Stimulated activated CD4-positive, alpha-beta T cell treated with anti-CD3 and anti-CD28 coated beads, Interleukin-4, amount 100 ng/mL, for 24 hours (primary cell): Measurements from ENCODE around the gene IFT172.
A peak's percentile ranks its signal among the peaks of the same experiment; 100 is the strongest.

Experiments
- DNase-seq: peaks from one replicate; pipeline ENCODE4 v3.0.0-alpha.2; 2020

The IFT172 gene

DNA sequence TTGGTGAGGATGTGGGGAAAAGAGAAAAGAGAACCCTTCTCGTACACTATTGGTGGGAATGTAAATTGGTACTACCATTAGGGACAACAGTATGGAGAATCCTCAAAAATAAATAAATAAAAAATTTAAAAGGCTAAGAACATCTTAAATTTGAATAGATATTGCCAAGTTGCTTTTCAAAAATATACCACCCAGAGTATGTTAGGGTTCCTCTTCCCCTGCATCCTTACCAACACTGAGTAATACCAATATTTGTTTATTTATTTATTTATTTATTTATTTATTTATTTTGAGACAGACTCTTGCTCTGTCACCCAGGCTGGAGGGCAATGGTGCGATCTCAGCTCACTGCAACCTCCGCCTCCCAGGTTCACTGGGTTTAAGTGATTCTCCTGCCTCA, 66.6 kb downstream of the IFT172 start:
- DNase-seq, result no peak

DNA sequence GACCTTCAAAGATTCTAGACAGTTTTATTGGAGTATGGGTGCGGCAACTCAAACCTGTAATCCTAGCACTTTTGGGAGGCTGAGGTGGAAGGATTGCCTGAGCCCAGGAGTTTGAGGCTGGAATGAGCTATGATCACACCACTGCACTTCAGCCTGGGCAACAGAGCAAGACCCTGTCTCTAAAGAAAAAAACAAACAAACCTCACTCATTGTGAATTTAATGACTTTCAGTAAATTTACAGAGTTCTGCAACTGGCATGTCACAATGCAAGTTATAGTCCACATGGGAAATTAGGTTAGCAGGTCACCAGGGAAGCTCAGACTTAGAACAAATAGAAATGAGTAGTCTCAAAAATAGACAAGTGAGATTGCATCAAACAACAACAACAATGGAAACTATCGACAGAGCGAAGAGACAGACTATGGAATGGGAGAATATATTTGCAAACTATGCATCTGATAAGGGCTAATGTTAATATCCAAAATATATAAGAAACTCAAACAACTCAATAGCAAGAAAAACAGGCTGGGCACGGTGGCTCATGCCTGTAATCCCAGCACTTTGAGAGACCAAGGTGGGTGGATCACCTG, 67.8 kb downstream of the IFT172 start:
- DNase-seq, result no peak

DNA sequence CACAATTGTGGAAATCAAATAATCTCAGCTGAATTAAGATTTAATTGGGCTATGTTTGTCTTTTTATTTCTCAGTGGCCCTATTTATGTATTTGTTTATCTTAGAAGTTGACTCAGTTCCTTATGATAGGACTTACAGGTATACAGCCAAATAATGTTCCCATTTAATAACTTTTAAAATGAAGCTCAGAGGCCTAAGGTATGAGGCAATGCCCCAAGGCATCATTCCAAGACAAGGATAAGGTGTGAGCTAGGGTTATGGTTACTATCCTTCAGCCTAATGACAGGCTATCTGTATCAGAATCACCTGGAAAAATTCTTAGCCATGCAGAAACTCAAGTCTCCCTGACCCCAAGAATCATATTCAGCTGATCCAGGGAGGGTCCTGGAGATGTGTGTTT, 68.5 kb downstream of the IFT172 start:
- DNase-seq, result no peak

DNA sequence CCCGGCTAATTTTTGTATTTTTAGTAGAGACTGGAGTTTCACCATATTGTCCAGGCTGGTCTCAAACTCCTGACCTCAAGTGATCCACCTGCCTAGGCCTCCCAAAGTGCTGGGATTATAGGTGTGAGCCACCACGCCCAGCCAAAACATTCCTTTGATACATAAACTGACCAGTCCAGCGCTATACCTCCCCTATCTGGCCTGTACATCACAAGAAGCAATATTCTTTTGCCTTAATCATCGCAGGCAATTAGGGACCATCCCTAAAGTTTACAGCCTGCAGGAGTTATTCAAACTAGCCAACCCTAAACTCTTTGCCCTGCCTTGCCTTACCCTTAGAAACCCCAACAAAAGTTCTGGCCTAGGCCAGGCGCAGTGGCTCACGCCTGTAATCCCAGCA, 73.4 kb downstream of the IFT172 start:
- DNase-seq, result no peak

DNA sequence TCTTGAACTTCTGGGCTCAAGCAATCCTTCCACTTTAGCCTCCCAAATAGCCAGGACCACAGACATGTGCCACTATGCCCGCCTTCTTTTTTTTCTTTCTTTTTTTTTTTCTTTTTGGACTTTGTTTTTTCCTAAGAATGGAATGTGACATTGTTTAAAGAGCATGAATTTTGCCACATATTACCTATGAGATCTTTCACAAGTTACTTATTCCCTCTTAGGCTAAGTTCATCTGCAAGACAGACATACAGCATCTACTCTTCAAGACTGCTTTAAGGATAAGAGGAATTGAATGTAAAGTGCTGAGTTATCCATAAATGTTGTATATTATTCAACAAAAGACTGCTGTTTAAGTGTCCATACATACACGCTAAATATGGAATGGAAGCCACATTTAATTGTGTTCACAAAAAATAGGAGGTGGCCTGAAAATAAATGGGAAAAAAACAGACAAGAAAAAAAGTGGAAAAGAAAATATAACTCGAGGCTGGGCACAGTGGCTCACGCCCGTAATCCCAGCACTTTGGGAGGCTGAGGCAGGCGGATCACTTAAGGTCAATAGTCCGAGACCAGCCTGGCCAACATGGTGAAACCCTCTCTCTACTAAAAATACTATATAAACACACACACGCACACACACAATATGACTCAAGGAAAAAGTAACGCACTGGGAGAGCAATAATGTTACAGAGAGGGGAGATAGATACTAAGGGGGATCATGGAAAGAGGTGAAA, 77.0 kb downstream of the IFT172 start:
- DNase-seq, result no peak

DNA sequence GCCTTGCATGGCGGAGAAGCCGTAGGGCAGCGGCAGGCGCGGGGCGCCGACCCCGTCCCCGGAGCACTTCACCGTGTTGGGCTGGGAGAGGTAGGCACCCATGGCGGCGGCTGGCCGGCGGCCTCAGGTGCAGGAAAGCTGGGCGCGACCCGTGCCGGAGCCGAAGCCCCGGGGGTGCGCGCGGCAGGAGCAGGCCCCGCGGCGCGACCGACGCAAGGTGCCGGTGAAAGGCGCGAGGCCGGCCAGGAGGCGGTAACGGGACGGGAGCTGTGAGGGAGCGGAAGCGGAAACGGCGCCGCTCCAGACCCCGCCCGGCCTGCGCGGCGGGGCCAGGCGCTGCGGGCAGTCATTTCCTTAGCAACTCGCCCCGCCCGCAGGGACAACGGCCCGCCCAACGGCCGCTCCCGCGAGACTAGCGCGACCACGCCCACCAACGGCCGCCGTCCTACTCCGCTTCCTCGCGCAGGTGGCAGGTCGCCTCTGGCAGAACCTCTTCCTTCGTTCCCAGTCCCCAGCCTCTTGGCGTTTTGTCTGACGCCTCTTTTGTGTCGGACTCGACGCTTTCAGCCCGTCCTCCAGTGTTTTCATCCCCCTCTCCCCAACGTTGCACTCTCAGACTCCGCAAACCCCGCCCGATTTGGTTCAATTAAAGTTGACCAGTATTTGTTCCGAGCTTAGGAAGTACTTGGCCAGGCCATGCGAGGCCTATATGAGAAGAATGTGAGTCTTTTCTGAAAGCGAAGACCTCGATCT, 80.0 kb downstream of the IFT172 start, which contains the start of gene PPM1G:
Gene PPM1G (minus strand): TSS at position 271 of the 753 bp plus-strand sequence. CDS start 169 bp downstream, at position 102.
- DNase-seq, result peak; percentile 97

DNA sequence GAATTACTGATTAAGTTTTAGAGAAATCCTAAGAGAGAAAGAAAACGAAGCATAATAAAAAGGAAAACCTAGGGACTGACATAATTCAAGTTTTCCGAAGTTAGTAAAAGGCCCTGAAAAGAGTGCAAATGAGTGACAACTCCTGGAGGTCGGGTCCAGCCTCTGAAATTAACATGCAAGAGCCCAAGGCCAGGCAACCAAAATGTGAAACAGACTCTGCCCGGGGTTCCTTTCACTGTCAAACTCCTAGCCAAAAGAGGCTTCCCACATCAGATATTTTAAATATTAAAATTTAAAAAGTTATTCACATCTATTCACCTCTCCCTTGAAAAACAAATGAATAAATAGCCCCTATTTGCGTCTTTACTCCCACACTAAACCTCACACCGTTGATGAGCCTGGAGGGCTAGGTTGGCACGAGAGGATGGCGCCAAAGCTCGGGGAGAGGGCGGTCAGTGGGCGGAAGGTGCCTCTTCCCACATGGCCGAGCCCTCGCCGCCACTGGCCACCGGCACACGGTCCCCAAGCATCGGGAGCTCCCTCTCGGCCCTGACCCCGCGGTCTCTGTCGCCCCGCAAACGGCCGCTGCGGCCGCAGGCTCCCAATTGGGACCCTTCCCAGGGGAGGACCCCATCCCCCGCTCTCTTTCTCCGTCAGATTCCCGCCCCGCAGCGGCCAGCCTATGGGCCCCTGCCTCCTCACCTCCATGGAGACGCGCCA, 80.8 kb downstream of the IFT172 start:
- DNase-seq, result peak; percentile 30

DNA sequence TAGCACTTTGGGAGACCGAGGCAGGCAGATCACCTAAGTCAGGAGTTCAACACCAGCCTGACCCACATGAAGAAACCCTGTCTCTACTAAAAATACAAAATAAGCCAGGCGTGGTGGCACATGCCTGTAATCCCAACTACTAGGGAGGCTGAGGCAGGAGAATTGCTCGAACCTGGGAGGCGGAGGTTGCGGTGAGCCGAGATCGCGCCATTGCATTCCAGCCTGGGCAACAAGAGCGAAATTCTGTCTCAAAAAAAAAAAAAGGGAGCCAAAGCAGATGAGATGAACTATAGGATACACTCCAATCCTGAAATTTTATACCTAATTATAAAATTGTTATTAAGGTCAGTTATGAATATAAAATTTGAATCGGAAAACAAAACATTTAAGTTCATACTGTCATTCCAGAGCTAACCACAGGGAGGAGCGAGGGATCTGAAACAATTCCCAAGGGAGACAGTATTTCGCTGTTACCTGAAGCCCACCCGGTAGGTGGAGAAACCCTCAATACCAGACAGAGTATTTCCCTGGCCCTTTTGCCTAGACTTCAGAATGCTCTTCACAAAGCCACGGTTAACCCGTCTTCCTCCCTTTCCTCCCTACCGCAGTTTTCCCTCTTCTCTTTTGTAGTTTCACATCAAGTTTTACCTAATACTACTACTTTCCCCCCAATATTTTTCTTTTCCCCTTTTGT, 81.6 kb downstream of the IFT172 start:
- no peak for DNase-seq

DNA sequence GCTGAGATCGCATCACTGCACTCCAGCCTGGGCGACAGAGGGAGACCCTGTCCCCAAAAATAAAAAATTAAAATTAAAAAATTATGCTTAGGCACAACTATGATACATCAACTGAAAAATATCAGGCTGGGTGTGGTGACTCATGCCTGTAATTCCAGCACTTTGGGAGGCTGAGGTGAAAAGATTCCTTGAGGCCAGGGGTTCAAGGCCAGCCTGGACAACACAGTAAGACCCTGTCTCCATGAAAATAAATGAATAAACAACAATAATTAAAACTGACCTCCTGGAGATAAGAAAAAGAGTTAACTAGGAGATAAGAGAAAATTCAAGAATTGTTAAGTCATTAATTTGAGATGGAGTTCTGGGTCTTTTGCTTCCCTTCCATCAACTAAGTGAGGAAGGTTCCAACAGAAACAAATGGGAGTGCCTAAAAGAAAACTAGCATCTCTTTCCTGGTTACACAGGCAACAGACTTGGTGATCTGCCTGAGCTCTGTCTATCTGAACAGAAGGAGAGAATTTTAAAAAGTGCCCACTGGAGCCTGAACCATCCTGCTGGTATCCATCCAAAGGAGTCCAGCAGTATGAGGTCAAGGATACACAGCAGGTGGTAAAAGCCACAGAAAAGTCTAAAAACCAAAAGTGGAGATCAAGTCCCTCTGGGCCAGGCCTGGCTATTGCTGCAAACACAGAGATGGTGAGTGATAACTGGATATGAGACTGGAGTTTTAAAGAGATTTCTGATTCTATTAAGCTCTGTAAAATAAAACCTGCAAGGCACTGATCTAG, 89.0 kb downstream of the IFT172 start:
- DNase-seq, result no peak

DNA sequence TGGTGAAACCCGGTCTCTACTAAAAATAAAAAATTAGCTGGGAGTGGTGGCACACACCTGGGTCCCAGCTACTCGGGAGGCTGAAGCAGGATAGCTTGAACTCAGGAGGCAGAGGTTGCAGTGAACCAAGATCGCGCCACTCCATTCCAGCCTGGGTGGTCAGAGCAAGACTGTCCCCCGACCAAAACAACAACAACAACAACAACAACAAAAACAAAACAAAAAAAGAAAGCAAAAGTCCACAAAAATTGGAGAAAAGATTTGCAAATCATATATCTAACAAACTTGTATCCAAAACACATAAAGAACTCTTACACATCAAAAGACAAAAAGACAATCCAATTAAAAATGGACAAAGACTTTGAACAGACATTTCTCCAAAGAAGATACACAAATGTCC, 90.6 kb downstream of the IFT172 start:
- DNase-seq, result no peak
